GM06990 (cell line): ENCODE data around the gene PRKCA.

Experiments used
- DNase-seq: peaks from one replicate; pipeline ENCODE4 v3.0.0-alpha.2; 2011; ENCODE audit not compliant: insufficient read length; ENCODE audit errors: extremely low read depth
- H3K27me3 ChIP-seq: replicated peaks from 2 replicates; pipeline ENCODE4 v1.6.0; 2011; ENCODE audit warnings: low read length; ENCODE audit not compliant: control insufficient read depth, insufficient read depth
- H3K36me3 ChIP-seq: 2 replicates; pipeline ENCODE4 v1.5.1; 2011; ENCODE audit warnings: low read length; ENCODE audit not compliant: control insufficient read depth, insufficient read depth
- H3K4me3 ChIP-seq: replicated peaks from 2 replicates; pipeline ENCODE4 v1.5.1; 2011; ENCODE audit warnings: low read depth, mild to moderate bottlenecking, control low read depth, low read length
- CTCF ChIP-seq: IDR thresholded peaks from 2 replicates; pipeline ENCODE4 v1.5.1; 2011; ENCODE audit warnings: low read length, control low read depth, mild to moderate bottlenecking, inconsistent platforms; ENCODE audit not compliant: insufficient read depth, poor library complexity, severe bottlenecking

Gene PRKCA

GRCh38 chr17:66567234-66568170, 265.1 kb downstream of the PRKCA start:
- Histone ChIP-seq H3K36me3 (no peaks in the 10 kb centered on the region), H3K27me3 (no peaks in the 10 kb centered on the region), H3K4me3 (no peak overlapping the region)
- peak; percentile 86 for TF ChIP-seq CTCF
- DNase-seq, result peak; percentile 28

- no peak overlapping the region for H3K4me3 ChIP-seq
- TF ChIP-seq CTCF, result no peak
- no peaks in the 10 kb centered on the region for H3K36me3 ChIP-seq
- DNase-seq, result no peak
- no peaks in the 10 kb centered on the region for H3K27me3 ChIP-seq
These were observed 267.2 kb downstream of the PRKCA start for GRCh38 chr17:66569572-66569971.

GRCh38 chr17:66570447-66571195, 268.2 kb downstream of the PRKCA start:
- no peak overlapping the region for H3K4me3 ChIP-seq
- H3K27me3 ChIP-seq, result no peaks in the 10 kb centered on the region
- DNase-seq, result no peak
- no peak for TF ChIP-seq CTCF
- no peaks in the 10 kb centered on the region for H3K36me3 ChIP-seq

- Histone ChIP-seq H3K36me3 (no peaks in the 10 kb centered on the region), H3K4me3 (no peak overlapping the region), H3K27me3 (no peaks in the 10 kb centered on the region)
- DNase-seq, result no peak
- TF ChIP-seq CTCF, result no peak
These were observed 269.3 kb downstream of the PRKCA start for GRCh38 chr17:66571745-66572144.

GRCh38 chr17:66573078-66573477, 270.7 kb downstream of the PRKCA start:
- H3K27me3 ChIP-seq, result no peaks in the 10 kb centered on the region
- DNase-seq, result no peak
- H3K36me3 ChIP-seq, result no peaks in the 10 kb centered on the region
- no peak for TF ChIP-seq CTCF
- H3K4me3 ChIP-seq, result no peak overlapping the region
